Measurements from ENCODE around the gene CCDC186.

- TF ChIP-seq, protein P1, sequence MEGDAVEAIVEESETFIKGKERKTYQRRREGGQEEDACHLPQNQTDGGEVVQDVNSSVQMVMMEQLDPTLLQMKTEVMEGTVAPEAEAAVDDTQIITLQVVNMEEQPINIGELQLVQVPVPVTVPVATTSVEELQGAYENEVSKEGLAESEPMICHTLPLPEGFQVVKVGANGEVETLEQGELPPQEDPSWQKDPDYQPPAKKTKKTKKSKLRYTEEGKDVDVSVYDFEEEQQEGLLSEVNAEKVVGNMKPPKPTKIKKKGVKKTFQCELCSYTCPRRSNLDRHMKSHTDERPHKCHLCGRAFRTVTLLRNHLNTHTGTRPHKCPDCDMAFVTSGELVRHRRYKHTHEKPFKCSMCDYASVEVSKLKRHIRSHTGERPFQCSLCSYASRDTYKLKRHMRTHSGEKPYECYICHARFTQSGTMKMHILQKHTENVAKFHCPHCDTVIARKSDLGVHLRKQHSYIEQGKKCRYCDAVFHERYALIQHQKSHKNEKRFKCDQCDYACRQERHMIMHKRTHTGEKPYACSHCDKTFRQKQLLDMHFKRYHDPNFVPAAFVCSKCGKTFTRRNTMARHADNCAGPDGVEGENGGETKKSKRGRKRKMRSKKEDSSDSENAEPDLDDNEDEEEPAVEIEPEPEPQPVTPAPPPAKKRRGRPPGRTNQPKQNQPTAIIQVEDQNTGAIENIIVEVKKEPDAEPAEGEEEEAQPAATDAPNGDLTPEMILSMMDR (IDR thresholded peaks at IDR 0.05; ENCODE audit: low read depth, low read length): no peak
- no peak for TF ChIP-seq EZH2phosphoT487 (IDR thresholded peaks at IDR 0.05; ENCODE audit: low read depth)
These were observed 98.9 kb downstream of the CCDC186 start for GRCh38 chr10:114075093-114075492.
